Stimulated activated CD4-positive, alpha-beta T cell treated with anti-CD3 and anti-CD28 coated beads, TNF-alpha, amount 100 ng/mL, for 48 hours (primary cell): ENCODE measurements around the gene MTHFD1L.
"Not testable (repeated sequence)": the region's sequence is repeated elsewhere in the genome, so short reads cannot be mapped to it uniquely, and the experiment has no call there.

Experiments used
- DNase-seq, 3 donors: peaks; one replicate each; pipeline ENCODE4 v3.0.0-alpha.2; 2020; ENCODE audit warnings: low read depth in 3 of 3

The MTHFD1L gene

DNA sequence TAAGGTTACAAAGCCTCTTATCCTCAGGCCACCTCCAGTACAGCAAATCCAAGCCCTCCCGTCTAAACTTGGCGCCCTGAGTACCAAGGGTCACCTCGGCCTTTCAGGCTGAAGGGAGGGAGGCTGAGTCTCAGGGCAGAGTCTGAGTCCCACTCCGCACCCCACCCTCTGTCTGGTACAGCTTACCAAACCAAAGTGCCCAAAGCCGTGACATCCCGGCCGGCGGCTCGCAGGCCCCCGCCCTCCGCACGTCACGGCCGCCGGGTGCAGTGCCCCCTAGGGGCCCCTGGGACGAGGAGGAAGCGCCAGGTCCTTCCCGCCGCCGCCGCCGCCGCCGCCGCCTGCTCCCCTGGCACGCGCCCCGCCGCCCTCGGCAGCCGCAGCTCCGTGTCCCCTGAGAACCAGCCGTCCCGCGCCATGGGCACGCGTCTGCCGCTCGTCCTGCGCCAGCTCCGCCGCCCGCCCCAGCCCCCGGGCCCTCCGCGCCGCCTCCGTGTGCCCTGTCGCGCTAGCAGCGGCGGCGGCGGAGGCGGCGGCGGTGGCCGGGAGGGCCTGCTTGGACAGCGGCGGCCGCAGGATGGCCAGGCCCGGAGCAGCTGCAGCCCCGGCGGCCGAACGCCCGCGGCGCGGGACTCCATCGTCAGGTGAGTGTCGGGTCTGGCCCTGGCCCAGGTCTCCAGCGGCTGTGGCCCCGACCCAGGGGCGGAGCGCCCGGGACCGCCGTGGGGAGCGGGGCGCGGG lies at the start of gene MTHFD1L:
Gene MTHFD1L, plus strand, starts transcription at position 297 of the 741 bp plus-strand sequence. Its CDS starts 121 bp downstream, at position 418.
- peak; percentile 56 to 71 (median 59) for DNase-seq

GRCh38 chr6:150816554-150816953 lies 48.9 kb upstream of the MTHFD1L start:
- DNase-seq = not testable (repeated sequence)

DNA sequence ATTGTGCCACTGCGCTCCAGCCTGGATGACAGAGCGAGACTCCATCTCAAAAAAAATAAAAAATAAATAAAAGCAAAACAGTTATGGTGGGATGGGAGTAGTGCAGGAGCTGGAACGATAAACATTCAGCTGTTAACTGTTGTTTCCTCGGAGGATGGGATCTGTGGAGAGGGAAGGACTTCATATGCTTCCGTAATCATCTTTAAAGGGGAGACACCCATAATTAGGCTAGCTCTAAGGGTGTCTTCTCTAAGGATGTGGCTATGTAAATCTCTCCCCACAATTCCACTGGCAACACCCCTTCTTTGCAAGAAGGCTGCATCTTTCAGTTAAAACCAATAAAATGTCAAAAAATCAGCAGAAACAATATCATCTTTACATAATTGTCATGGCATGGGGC lies 42.6 kb upstream of the MTHFD1L start:
- DNase-seq = no peak

DNA sequence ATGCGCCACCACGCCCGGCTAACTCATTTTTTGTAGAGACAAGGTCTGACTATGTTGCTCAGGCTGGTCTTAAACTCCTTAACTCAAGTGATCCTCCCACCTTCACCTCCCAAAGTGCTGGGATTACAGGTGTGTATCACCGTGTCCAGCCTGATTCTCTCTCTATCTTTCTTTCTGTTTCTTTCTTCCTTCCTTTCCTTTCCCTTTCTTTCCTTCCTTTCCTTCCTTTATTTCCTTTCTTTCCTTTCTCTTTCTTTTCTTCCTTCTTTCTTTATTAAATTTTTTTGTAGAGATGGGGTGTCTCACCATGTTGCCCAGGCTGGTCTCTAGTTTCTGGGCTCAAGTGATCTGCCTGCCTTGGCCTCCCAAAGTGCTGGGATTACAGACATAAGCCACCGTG lies 38.7 kb upstream of the MTHFD1L start:
- DNase-seq = no peak

GRCh38 chr6:150828107-150828506 lies 37.4 kb upstream of the MTHFD1L start:
- not testable (repeated sequence) for DNase-seq

DNA sequence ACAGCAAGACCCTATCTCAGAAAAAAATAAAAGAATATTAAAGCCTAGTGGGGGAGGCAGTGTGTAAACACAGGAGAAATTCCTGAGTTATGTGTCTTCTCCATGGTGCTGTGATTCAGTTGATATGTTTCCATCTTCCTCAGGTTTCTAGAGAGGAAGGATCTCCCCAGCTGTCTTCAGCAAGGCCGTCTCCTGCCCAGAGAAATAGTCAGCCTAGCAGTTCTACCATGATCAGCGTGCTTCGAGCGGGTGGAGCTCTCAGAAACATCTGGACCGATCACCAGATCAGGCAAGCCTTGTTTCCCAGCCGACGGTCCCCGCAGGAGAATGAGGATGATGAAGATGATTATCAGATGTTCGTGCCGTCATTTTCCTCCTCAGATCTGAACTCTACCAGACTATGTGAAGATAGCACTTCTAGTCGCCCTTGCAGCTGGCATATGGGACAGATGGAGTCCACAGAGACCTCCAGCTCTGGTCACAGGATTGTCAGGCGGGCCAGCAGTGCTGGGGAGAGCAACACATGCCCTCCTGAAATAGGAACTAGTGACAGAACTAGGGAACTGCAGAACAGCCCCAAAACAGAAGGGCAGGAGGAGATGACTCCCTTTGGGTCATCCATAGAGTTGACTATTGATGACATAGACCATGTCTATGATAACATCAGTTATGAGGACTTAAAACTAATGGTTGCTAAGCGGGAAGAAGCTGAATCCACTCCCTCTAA lies 34.9 kb upstream of the MTHFD1L start:
- no peak for DNase-seq

GRCh38 chr6:150831577-150831976 lies 33.9 kb upstream of the MTHFD1L start:
- no peak for DNase-seq

- DNase-seq = no peak
Observed at GRCh38 chr6:150835620-150836019, 29.9 kb upstream of the MTHFD1L start.

DNA sequence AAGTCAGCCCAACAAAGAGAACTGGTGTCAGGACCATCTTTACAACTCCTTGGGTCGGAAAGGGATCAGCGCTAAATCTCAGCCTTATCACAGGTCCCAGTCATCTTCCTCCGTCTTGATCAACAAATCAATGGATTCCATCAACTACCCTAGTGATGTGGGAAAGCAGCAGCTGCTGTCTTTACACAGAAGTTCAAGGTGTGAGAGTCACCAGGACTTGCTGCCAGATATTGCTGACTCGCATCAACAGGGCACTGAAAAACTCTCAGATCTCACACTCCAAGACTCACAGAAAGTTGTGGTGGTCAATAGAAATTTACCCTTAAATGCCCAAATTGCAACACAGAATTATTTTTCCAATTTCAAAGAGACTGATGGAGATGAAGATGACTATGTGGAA lies 25.3 kb upstream of the MTHFD1L start:
- DNase-seq = no peak

- no peak for DNase-seq
Observed at GRCh38 chr6:150841189-150841588, 24.3 kb upstream of the MTHFD1L start.

DNA sequence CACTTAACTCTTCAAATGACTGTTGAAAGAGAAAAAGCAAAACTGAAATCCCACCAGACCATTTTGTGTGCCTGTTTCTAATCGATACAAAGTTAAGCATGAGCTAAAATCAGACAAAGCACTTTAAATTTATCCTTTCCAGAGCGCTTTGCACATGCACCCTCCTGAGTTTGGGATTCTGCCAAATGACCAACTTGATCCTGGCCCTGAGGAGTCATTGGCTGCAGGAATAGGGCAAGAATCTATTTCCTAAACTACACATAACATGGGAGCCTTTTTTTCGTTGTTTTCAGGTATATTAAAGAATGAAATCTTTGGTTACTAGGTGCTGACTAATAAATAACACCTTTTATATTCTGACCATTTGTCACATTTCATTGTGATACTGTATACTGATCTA lies 23.8 kb upstream of the MTHFD1L start:
- DNase-seq = no peak

GRCh38 chr6:150844371-150844770 lies 21.1 kb upstream of the MTHFD1L start:
- DNase-seq = no peak

GRCh38 chr6:150846641-150847040 lies 18.9 kb upstream of the MTHFD1L start:
- DNase-seq = no peak

GRCh38 chr6:150848400-150848799 lies 17.1 kb upstream of the MTHFD1L start:
- DNase-seq = no peak

DNA sequence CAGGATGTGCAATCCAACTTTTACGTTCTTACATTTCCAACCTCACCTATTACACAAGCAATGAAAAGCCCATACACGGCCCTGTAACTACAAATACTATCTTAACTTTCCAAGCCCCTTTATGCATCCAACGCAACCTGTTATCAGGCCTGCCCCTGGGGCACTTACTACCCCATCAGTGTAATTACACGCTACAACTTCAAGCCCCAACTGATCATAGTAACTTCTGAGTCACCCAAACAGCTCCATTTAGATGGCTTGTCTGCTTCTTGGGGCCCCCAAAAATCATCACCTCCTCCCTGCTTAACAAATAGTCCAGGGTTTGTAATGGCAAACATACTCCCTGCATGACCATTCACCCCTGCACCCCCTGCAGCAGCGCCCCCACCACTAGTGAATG lies 11.1 kb upstream of the MTHFD1L start:
- DNase-seq = not testable (repeated sequence)

- not testable (repeated sequence) for DNase-seq
Observed at GRCh38 chr6:150855171-150855570, 10.3 kb upstream of the MTHFD1L start.

DNA sequence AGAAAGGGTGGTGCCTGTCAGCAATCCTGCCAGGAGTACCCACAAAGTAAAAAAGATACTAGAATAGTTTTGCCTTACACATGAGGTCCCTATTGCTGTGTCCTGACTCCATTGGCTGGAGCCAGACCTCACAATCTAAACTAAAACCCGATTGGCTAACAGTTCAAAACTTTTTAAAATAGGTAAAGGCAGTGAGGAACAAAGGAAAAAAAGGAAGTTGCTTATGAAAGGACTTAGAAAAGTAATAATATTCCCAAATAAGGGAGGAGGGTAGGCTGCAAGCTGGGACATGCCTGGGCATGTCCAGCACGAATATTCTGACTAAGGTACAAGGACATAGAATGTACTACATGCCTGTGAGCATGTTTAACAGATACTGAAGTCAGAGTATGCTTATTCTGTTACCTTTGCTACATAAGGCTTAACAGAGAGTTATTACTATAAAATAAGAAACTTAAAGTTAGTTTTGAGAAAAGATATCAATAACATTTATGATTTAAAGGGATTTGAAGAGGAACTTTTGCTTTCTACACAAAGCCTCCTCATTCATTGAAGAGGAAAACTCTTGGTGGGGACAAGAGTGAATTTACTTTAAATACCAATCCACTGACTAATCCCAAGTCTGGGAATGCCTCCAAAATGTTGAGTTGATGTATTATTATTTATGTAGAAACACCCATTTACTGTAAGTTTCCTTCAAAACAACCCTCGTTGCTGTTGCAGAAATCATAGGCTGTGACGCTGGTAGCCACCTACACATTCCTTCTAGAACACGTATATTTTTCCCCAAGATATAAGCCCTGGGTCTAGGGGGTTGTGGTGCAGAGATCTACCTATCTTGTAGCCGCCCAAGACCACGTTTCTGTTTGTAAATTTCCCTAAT lies 8.2 kb upstream of the MTHFD1L start:
- DNase-seq = no peak

- DNase-seq = no peak
Observed at GRCh38 chr6:150857945-150858308, 7.6 kb upstream of the MTHFD1L start.

DNA sequence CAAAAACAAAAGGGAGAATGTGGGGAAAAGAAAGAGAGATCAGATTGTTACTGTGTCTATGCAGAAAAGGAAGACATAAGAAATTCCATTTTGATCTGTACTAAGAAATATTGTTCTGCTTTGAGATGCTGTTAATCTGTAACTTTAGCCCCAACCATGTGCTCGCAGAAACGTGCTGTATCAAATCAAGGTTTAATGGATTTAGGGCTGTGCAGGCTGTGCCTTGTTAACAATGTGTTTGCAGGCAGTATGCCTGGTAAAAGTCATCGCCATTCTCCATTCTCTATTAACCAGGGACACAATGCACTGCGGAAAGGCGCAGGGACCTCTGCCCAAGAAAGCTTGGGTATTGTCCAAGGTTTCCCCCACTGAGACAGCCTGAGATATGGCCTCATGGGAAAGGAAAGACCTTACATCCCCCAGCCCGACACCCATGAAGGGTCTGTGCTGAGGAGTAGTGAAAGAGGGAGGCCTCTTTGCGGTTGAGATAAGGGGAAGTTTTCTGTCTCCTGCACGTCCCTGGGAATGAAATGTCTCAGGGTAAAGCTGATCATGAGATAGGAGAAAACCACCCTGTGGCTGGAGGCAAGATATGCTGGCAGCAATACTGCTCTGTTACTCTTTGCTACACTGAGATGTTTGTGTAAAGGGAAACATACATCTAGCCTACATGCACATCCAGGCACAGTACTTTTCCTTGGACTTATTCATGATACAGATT lies 3.9 kb upstream of the MTHFD1L start:
- DNase-seq = not testable (repeated sequence)

DNA sequence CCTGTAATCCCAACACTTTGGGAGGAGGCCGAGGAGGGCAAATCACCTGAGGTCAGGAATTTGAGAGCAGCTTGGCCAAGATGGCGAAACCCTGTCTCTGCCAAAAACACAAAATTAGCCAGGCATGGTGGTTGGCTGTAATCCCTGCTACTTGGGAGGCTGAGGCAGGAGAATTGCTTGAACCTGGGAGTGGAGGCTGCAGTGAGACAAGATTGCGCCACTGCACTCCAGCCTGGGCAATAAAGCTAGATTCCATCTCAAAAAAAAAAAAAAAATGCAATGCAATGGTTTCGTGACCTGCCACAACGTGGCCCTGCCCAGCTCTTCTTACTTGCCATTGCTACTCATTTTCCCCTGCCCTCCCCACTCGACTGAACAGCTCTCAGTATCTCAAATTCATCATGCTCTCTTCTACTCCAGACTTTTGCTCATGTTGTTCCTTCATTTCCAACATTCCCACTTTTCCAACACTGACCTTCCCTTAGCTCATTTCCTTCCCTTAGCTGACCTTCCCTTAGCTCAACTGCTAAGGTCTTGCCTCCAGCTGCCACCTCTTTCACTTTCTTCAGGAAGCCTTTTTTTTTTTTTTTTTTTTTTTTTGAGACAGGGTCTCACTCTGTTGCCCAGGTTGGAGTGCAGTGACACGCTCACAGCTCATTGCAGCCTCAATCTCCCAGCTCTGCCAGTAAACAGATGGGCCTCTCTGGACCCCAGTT lies 2.1 kb upstream of the MTHFD1L start:
- DNase-seq = no peak

DNA sequence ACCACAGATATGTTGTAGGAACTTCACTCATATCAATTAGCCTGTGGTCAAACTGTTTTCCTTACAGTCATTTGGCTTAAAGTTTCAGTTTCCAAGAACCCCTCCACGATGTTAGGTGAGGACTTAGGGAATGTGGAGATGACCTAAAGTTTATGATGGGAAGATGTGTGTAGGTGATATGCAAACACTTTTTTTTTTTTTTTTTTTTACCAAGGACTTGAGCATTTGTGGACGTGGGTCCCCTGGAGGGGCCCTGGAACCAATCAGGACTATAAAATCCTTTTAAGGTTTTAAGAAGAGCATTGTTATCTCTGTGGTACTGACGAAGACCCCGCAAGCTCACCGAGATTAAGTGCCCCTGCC lies 478 bp upstream of the MTHFD1L start:
- DNase-seq = no peak
